Activated naive CD8-positive, alpha-beta T cell (primary cell): Measurements from ENCODE around the gene ZNF783.

Source experiments
- H3K27ac Mint-ChIP-seq: one replicate; pipeline ENCODE4 v1.8.0; 2021; ENCODE audit warnings: mixed read lengths
- H3K27me3 Mint-ChIP-seq: one replicate; pipeline ENCODE4 v1.8.0; 2021; ENCODE audit warnings: mixed read lengths
- H3K36me3 Mint-ChIP-seq: one replicate; pipeline ENCODE4 v1.8.0; 2021; ENCODE audit warnings: mixed read lengths
- H3K4me1 Mint-ChIP-seq: one replicate; pipeline ENCODE4 v1.8.0; 2021; ENCODE audit warnings: low read depth, mixed read lengths
- H3K4me3 Mint-ChIP-seq: one replicate; pipeline ENCODE4 v1.8.0; 2021; ENCODE audit warnings: mild to moderate bottlenecking, mixed read lengths
- H3K9me3 Mint-ChIP-seq: one replicate; pipeline ENCODE4 v1.8.0; 2021; ENCODE audit warnings: low read depth, mixed read lengths

ZNF783 gene

DNA sequence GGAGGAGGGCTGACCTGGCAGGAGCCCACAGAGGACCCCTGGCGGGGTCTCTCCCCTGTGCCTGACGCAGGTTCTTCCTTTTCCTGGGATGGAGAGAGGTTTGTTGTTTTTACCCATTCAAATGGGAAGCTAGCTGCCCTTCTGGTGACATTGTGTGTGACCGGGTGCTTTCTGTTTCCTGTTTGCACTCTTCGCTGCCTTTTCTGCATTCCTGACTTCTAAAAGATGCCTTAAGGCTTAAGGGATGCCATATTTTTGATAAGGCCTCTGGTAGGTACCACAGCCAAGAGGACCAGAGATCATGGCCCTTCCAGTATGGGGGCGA is 20.3 kb downstream of the ZNF783 start:
- Mint-ChIP-seq H3K4me3 (no peak overlapping the region), H3K36me3 (peaks cover 2% of the 10 kb centered on the region), H3K27me3 (no peaks in the 10 kb centered on the region), H3K4me1 (peaks cover 38% of the 10 kb centered on the region), H3K9me3 (no peaks in the 10 kb centered on the region), H3K27ac (peak overlapping the region; percentile 3)

- no peak overlapping the region for H3K4me3 Mint-ChIP-seq
- peaks cover 42% of the 10 kb centered on the region for H3K4me1 Mint-ChIP-seq
- no peaks in the 10 kb centered on the region for H3K9me3 Mint-ChIP-seq
- no peaks in the 10 kb centered on the region for H3K27me3 Mint-ChIP-seq
- peaks cover 2% of the 10 kb centered on the region for H3K36me3 Mint-ChIP-seq
- peak overlapping the region; percentile 16 for H3K27ac Mint-ChIP-seq
These were observed 21.3 kb downstream of the ZNF783 start for GRCh38 chr7:149283321-149283720.

- Mint-ChIP-seq H3K27me3 (no peaks in the 10 kb centered on the region), H3K36me3 (peaks cover 2% of the 10 kb centered on the region), H3K4me1 (peaks cover 42% of the 10 kb centered on the region), H3K4me3 (peak overlapping the region; percentile 76), H3K9me3 (no peaks in the 10 kb centered on the region), H3K27ac (peak overlapping the region; percentile 54)
These were observed 22.3 kb downstream of the ZNF783 start for GRCh38 chr7:149284343-149284742.

GRCh38 chr7:149284850-149285585 is 23.0 kb downstream of the ZNF783 start:
- Mint-ChIP-seq H3K36me3 (peaks cover 2% of the 10 kb centered on the region), H3K27me3 (no peaks in the 10 kb centered on the region), H3K4me1 (peaks cover 42% of the 10 kb centered on the region), H3K9me3 (no peaks in the 10 kb centered on the region), H3K4me3 (peak overlapping the region; percentile 93), H3K27ac (peak overlapping the region; percentile 64)

GRCh38 chr7:149285603-149286002 is 23.6 kb downstream of the ZNF783 start:
- peak overlapping the region; percentile 88 for H3K27ac Mint-ChIP-seq
- H3K4me1 Mint-ChIP-seq: peaks cover 43% of the 10 kb centered on the region
- H3K9me3 Mint-ChIP-seq: no peaks in the 10 kb centered on the region
- H3K36me3 Mint-ChIP-seq: peaks cover 2% of the 10 kb centered on the region
- H3K4me3 Mint-ChIP-seq: peak overlapping the region; percentile 93
- H3K27me3 Mint-ChIP-seq: no peaks in the 10 kb centered on the region

DNA sequence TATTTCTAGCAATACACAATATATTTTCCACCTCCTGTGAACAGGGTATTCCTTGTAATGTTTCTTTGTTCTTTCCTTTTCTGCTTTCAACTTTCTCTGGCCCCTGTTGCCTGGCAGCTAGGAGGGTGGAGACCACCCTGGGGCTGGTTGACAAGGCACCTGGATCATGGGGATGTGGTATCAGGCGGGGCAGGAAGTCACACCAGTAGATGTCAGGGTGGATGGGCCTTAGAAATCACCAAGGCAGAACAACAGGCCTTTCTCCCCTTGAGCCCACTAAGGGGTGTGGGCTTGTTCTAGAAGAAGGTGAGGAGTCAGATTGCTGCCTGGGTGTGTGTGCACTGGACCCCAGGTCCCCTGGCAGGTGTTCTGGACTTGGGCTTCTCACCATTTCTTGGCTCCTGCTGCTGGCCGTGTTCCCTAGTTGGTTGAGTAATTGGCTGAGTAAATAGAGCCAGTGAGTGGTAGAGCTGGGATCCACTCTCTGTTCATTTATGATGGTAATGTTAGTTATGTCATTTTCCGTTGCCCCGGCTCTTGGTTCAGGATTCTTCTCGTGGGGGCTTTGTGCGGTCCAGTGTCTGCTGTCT is 24.9 kb downstream of the ZNF783 start:
- Mint-ChIP-seq H3K4me3 (peak overlapping the region; percentile 93), H3K27ac (no peak overlapping the region), H3K36me3 (no peaks in the 10 kb centered on the region), H3K9me3 (no peaks in the 10 kb centered on the region), H3K4me1 (peaks cover 45% of the 10 kb centered on the region), H3K27me3 (no peaks in the 10 kb centered on the region)

DNA sequence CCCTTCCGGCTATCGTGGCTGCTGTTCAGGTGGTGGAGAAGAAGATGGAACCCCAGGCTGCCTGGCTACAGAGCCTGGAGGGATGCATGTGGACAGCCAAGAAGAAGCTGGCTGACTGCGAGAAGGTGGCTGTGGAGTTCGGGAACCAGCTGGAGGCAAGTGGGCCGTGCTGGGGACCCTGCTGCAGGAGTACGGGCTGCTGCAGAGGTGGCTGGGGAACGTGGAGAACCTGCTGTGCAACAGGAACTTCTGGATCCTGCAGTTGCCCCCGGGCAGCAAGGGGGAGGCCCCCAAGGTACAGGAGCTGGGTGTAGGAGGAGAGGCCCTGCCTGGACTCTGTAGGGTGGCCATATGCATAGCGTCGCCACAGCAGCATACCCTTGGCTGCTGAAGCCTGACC is 25.6 kb downstream of the ZNF783 start:
- H3K4me1 Mint-ChIP-seq: peaks cover 41% of the 10 kb centered on the region
- H3K36me3 Mint-ChIP-seq: no peaks in the 10 kb centered on the region
- no peaks in the 10 kb centered on the region for H3K9me3 Mint-ChIP-seq
- H3K27ac Mint-ChIP-seq: no peak overlapping the region
- no peaks in the 10 kb centered on the region for H3K27me3 Mint-ChIP-seq
- H3K4me3 Mint-ChIP-seq: no peak overlapping the region

GRCh38 chr7:149289262-149289661 is 27.3 kb downstream of the ZNF783 start:
- Mint-ChIP-seq H3K4me3 (no peak overlapping the region), H3K27ac (no peak overlapping the region), H3K36me3 (no peaks in the 10 kb centered on the region), H3K9me3 (no peaks in the 10 kb centered on the region), H3K4me1 (peaks cover 32% of the 10 kb centered on the region), H3K27me3 (no peaks in the 10 kb centered on the region)

- H3K9me3 Mint-ChIP-seq: no peaks in the 10 kb centered on the region
- no peak overlapping the region for H3K4me3 Mint-ChIP-seq
- H3K27ac Mint-ChIP-seq: no peak overlapping the region
- no peaks in the 10 kb centered on the region for H3K27me3 Mint-ChIP-seq
- no peaks in the 10 kb centered on the region for H3K36me3 Mint-ChIP-seq
- H3K4me1 Mint-ChIP-seq: peaks cover 26% of the 10 kb centered on the region
These were observed 27.9 kb downstream of the ZNF783 start for GRCh38 chr7:149289856-149290255.

DNA sequence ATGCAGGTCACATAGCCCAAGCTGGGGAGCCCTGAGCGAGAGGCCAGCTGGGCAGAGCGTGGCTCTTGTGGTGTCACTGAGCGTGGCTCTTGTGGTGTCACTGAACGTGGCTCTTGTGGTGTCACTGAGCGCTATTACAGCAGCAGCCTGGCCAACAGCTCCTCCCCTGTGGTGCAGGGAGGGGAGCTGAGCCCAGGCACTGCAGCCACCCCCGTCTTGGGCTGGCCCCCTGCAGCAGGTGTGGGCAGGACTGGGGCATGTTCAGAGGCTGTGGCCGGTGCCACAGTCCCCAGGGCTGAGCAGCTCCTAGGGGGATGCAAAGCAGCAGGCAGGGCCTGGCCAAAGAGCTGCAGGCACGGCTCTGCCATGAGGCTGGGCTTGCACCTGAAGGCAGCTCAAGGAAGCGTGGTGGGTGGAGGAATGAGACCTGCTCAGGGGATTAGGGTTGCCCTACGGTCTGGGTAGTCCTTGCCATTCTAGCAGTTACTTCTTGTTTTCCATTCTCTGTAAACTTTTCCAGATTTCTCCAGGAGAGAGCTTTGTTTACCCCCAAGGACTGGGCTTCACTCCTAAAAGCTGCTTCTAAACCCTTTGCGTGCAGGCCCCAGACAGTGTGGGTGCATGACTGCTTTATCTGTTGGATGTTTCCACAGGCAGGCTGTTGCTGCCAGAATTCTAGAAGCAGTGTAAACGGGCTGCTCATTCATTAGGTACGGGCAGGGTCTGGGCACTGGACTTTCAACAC is 29.2 kb downstream of the ZNF783 start:
- H3K27me3 Mint-ChIP-seq: no peaks in the 10 kb centered on the region
- H3K4me1 Mint-ChIP-seq: peaks cover 18% of the 10 kb centered on the region
- no peaks in the 10 kb centered on the region for H3K36me3 Mint-ChIP-seq
- no peak overlapping the region for H3K4me3 Mint-ChIP-seq
- H3K27ac Mint-ChIP-seq: no peak overlapping the region
- no peaks in the 10 kb centered on the region for H3K9me3 Mint-ChIP-seq

- Mint-ChIP-seq H3K4me3 (no peak overlapping the region), H3K9me3 (no peaks in the 10 kb centered on the region), H3K27me3 (no peaks in the 10 kb centered on the region), H3K36me3 (no peaks in the 10 kb centered on the region), H3K27ac (no peak overlapping the region), H3K4me1 (peaks cover 13% of the 10 kb centered on the region)
These were observed 29.9 kb downstream of the ZNF783 start for GRCh38 chr7:149291781-149292461.

DNA sequence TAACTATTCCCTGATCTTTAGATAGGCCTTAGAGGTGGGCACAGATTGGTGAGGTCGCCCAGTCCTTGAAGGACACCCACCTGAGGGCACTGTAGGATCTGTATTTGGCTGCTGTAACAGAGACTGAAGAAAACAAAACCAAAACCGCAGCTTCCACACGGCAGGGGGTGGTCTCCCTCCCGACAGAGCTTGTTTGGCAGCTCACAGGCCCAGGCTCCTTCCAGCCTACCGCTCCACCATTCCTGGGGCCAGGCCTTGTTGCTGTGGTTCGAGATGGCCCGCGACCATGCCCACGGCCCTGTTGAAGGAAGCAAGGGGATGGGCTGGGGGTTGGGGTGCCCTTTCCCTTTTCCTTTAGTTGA is 30.4 kb downstream of the ZNF783 start:
- Mint-ChIP-seq H3K4me1 (peaks cover 9% of the 10 kb centered on the region), H3K4me3 (no peak overlapping the region), H3K36me3 (no peaks in the 10 kb centered on the region), H3K9me3 (no peaks in the 10 kb centered on the region), H3K27ac (no peak overlapping the region), H3K27me3 (no peaks in the 10 kb centered on the region)

DNA sequence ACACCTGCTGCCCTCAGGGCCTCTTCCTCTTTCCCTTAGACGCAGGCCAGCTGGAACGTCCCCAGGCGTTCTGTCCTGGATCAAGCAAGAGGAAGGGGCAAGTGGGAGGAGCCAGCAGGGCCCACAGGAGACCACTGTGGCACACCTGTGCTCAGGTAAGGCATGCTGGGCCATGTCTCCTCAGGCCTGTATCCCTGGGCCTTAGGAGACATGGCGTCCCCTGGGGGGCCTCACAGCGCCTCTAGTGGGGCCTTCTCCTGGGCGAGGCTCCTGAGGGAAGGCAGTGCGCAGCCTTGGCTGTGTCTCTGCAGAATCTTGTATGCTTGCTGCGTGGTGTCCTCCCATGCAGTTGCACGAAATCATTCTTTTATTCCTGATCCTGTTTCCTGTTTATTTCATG is 31.3 kb downstream of the ZNF783 start:
- no peak overlapping the region for H3K27ac Mint-ChIP-seq
- no peak overlapping the region for H3K4me3 Mint-ChIP-seq
- H3K27me3 Mint-ChIP-seq: no peaks in the 10 kb centered on the region
- no peaks in the 10 kb centered on the region for H3K9me3 Mint-ChIP-seq
- H3K36me3 Mint-ChIP-seq: no peaks in the 10 kb centered on the region
- H3K4me1 Mint-ChIP-seq: peaks cover 7% of the 10 kb centered on the region

DNA sequence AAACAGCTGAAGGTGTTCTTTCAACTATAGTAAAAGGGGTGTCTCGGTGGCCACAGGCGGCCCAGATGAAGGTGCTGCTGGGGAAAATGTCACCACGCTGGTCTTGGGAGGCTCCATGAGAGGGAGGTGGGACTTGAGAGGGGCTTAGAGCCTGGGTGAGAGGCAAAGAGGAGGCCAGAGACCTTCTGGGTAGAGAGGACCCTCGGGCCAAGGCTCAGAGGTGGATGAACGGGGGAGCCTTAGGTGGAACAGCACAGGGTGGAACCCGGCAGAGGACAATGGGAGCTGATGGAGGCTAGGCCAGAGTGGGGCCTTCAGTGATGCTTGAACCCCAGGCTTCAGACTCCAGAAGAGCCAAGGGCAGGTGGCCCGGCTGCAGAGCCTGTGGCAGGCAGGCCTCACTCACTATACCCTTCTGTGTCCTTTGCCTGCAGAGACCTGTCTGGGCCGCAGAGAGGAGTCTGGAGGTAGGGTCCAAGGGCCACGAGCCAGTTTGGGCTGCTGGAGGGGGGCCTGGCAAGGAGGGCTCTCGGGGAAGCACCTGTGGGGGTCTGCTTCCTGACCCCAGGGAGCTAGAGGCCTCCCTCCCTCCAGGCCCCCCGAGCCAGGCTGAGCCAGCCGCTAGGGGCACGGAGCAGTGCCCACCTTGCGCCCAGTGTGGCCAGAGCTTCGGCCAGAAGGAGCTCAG is 32.1 kb downstream of the ZNF783 start:
- Mint-ChIP-seq H3K4me1 (peaks cover 7% of the 10 kb centered on the region), H3K9me3 (no peaks in the 10 kb centered on the region), H3K27me3 (no peaks in the 10 kb centered on the region), H3K27ac (no peak overlapping the region), H3K4me3 (no peak overlapping the region), H3K36me3 (no peaks in the 10 kb centered on the region)
